ENCODE data around the gene PCDHAC2. TPM values are rescaled to one million over a fixed set of nuclear protein-coding genes. Genes with fewer than 3 reads are reported as not detected.

The PCDHAC2 gene
- total and polyA plus RNA-seq, 2 of the 13 experiments (the other 11 are each of a cell fraction or from before 2014, with no cell fraction given): not detected

GRCh38 chr5:140969880-140970279 is 3.6 kb downstream of the PCDHAC2 start (continued):
- no peak for TF ChIP-seq ZBTB33 (CRISPR knock-in tag; IDR thresholded peaks at IDR 0.05)
- TF ChIP-seq HMGXB4 (CRISPR knock-in tag; IDR thresholded peaks at IDR 0.05; ENCODE audit: borderline replicate concordance in 1 of 2, low read depth in 1 of 2): no peak
- TF ChIP-seq BHLHE40 (IDR thresholded peaks at IDR 0.05; ENCODE audit: low read length): no peak
- TF ChIP-seq STAT5B (CRISPR knock-in tag; IDR thresholded peaks at IDR 0.05): no peak
- no peak for TF ChIP-seq ZNF281 (CRISPR knock-in tag; IDR thresholded peaks at IDR 0.05; ENCODE audit: borderline replicate concordance)
- TF ChIP-seq NR0B2 (CRISPR knock-in tag; IDR thresholded peaks at IDR 0.05): no peak
- TF ChIP-seq HNF4A (CRISPR knock-in tag; IDR thresholded peaks at IDR 0.05): no peak
- TF ChIP-seq HDAC1 (CRISPR knock-in tag; IDR thresholded peaks at IDR 0.05): no peak
- no peak for TF ChIP-seq ZBTB10 (CRISPR knock-in tag; IDR thresholded peaks at IDR 0.05; ENCODE audit: borderline replicate concordance)
- TF ChIP-seq HNF4G (IDR thresholded peaks at IDR 0.05; ENCODE audit: borderline replicate concordance, low read depth, low read length): no peak
- TF ChIP-seq HNF4G (CRISPR knock-in tag; IDR thresholded peaks at IDR 0.05; ENCODE audit: borderline replicate concordance, low read depth): no peak
- TF ChIP-seq ZHX2 (IDR thresholded peaks at IDR 0.05; ENCODE audit: low read depth): no peak
- TF ChIP-seq ZHX2 (CRISPR knock-in tag; IDR thresholded peaks at IDR 0.05; ENCODE audit: borderline replicate concordance): no peak

Data from HepG2 (cell line).